Measurements from ENCODE around the gene COL21A1. TPM values are rescaled to one million over a fixed set of nuclear protein-coding genes. Genes with fewer than 3 reads are reported as not detected.

COL21A1 gene
- total RNA-seq, 1 donor from 2014 or later, result 1.9 TPM

Small RNA genes within 50 kb of the gene (small RNA-seq; reads per million reads assigned to genes)
- gene DHFRP6, result not detected

Measured in occipital lobe (tissue), 2 donors.